ENCODE results near the gene UGT2A1.

The UGT2A1 gene

DNA sequence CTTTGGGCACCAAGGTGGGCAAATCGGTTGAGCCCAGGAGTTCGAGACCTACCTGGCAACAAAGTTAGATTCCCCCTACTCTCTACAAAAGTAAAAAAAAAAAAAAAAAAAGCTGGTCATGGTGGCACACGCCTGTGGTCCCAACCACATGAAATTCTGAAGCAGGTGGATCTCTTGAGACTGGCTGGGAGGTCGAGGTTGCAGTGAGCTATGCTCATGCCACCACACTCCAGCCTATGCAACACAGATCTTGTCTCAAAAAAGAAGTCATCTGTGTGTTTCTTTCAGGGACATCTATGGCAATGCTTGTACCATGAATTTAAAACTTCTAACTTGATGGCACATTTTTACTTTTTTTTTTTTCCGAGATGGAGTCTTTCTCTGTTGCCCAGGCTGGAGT lies 68.9 kb downstream of the UGT2A1 start:
- DNase-seq: no peak

DNA sequence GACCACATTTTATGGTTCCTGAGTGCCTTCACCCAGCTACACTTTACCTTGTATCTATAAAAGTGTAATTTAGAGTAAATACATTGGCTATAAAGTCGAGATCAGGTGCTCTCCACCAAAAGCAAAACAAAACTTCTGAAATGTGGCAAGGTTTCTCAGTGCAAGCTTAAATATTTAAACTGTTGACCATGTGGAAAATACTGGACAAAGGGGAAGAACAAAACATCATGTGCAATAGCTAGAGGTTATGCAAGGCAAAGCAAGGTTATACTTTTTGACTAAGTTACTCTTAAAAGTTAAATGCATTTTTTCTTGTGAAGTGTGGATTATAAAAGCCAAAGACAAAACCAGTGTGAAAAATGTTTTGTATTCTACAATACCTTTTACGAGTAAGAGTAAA lies 69.5 kb downstream of the UGT2A1 start:
- DNase-seq: no peak

DNA sequence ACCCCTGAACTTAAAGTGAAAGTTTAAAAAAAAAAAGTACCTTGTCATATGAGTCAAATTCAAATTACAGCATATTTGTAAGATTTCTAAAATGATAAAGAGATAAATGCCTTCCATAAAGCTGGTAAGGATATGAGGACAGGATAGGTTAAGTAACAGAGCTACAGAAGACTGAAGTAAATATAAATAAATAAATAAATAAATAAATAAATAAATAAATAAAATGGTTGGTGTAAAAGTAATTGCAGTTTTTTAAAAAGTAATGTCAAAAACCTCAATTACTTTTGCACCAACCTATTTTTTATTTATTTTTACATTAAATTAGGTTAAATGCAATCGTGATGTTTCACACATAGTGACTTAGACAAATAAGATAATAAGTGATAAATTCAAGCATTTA lies 75.8 kb downstream of the UGT2A1 start:
- no peak for DNase-seq

DNA sequence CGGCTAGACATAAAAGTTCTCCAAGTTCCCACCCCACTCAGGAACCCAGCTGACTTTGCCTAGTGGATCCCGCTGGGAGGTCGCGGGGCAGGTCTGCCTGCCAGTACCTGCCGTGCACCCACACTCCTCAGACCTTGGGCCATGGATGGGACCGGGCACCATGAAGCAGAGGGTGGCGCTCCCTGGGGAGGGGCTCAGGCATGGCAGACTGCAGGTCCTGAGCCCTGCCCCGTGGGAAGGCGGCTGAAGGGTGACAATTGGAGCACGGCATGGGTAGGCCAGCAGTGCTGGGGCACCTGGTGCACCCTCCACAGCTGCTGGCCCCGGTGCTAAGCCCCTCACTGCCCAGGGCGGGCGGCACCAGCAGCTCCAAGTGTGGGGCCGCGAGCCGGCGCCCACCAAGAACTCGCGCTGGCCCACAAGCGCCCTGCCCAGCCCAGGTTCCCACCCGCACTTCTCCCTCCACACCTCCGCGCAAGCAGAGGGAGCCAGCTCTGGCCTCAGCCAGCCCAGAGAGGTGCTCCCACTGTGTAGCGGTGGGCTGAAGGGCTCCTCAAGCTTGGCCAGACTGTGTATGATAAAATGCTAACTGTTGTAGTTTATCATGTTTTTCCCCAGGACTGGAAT lies 76.7 kb downstream of the UGT2A1 start:
- no peak for DNase-seq

DNA sequence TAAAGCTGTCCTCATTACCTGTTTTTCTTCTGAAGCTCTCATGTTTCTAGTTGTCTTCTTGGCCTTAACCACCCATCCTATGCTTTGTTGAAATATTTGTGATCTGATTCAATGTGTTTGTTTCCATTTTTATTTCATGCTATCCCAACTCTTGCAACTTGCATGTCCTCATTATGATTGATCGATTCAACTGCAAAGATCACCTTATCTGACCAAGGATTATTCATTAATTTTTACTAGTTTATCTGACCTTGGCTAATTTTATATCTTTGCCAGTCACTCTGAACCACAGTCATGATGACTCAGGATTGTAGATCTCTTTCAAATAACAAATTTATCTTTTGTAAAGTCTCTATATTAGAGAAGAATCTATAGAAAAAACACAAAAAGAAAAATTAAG lies 84.3 kb downstream of the UGT2A1 start:
- DNase-seq: no peak

DNA sequence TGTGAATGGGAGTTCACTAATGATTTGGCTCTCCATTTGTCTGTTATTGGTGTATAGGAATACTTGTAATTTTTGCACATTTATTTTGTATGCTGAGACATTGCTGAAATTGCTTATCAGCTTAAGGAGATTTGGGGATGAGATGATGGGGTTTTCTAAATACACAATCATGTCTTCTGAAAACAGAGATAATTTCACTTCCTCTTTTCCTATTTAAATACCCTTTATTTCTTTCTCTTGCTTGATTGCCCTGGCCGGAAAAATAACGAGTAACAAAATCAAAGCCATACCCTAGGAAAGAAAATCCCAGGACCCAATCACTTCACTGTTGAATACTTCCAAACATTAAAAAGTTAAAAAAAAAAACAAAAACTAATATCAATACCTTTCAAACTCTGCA lies 89.6 kb downstream of the UGT2A1 start:
- no peak for DNase-seq

DNA sequence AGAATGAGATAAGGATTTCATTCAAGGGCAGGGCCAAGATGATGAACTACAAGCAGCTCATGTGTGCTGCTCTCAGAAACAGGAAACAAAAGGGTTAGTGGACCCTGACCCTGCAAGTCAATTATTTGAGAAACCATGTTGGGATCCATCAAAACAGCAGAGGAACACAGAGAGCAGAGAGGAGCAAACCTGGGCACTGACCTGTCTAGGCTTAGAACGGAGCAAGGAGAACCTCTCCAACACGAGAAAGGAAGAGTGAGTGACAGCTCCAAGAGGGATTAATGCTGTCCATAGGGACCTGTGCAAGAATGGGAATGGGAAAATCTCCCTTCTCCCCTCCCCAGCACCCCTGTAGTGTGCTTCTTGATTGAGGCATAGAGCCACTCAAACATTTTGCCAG lies 103.4 kb downstream of the UGT2A1 start:
- DNase-seq: no peak

DNA sequence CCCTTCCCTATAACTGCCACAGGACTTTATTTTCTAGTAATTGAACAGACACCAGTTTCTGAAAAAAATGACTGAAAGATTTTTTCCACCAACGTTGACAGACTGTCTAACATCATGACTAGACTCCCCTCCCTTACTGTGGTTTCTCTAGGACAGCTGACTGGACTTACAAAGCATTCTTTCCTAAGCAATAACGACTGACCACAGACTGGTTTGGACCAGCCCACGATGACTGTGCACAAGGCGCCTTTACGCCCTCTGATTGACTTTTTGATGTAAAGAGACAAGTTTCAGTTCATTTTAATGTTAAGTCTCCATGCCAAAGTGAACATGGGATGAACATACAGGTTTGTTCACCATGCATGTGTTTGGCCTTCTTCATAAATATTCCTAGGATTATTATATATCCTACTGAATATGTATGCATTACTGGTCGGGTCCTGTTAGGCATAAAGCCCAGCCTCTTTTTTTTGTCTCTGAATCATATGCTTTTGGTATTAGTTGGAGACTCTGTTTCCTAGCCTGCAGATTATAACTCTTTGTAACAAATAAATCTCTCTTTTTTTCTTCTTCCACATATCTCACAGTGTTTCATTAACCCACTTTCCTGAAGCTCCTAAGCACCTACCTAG lies 106.8 kb downstream of the UGT2A1 start:
- no peak for DNase-seq
